ENCODE data around the gene TM7SF3. TPM values are rescaled to one million over a fixed set of nuclear protein-coding genes. Genes with fewer than 3 reads are reported as not detected.
A peak's percentile ranks its signal among the peaks of the same experiment; 100 is the strongest.

TM7SF3 gene
- total and polyA plus RNA-seq, 3 experiments from 2014 or later: 38.8 to 50.1 (median 42.9) TPM

- Mint-ChIP-seq H3K27ac (peak overlapping the region in 1 of 8 donors; percentile 45), H3K36me3 (peaks cover 0 to 35% (median 16%) of the 10 kb centered on the region in 3 donors), H3K9me3 (no peaks in the 10 kb centered on the region), H3K4me1 (peaks cover 26 to 51% (median 51%) of the 10 kb centered on the region in 3 donors), H3K4me3 (no peak overlapping the region), H3K27me3 (no peaks in the 10 kb centered on the region)
- DNase-seq: no peak
- no peaks in the 10 kb centered on the region for H3K9me3 ChIP-seq (ENCODE audit: low read length)
- no peak overlapping the region for H3K27ac ChIP-seq (ENCODE audit: low read depth, low read length)
- POLR2A ChIA-PET: no interaction called here
- no peaks in the 10 kb centered on the region for H3K36me3 ChIP-seq (ENCODE audit: insufficient read depth, low read length)
- no peaks in the 10 kb centered on the region for H3K4me1 ChIP-seq (ENCODE audit: insufficient read depth, low read length)
- H3K4me3 ChIP-seq (ENCODE audit: low read length): no peak overlapping the region
- CTCF ChIA-PET: interaction anchor here (1.2 to 4.8 kb wide), 2 partner anchors 8 to 11 kb away, joined by 3 to 21 read pairs; partner anchors contain the start of gene TM7SF3
- no peaks in the 10 kb centered on the region for H3K27me3 ChIP-seq (ENCODE audit: insufficient read depth, low read length, poor library complexity, severe bottlenecking)
Observed at GRCh38 chr12:27003421-27004381, 10.5 kb downstream of the TM7SF3 start.

GRCh38 chr12:27002141-27002540 lies 12.0 kb downstream of the TM7SF3 start:
- DNase-seq: no peak
- Mint-ChIP-seq H3K4me3 (no peak overlapping the region), H3K27ac (peak overlapping the region in 1 of 8 donors; percentile 64), H3K9me3 (no peaks in the 10 kb centered on the region), H3K4me1 (peaks cover 27 to 45% (median 42%) of the 10 kb centered on the region in 3 donors), H3K36me3 (peaks cover 4 to 47% (median 13%) of the 10 kb centered on the region in 3 donors), H3K27me3 (peaks cover 0 to 2% of the 10 kb centered on the region in 2 donors)
- no peaks in the 10 kb centered on the region for H3K36me3 ChIP-seq (ENCODE audit: insufficient read depth, low read length)
- no peak overlapping the region for H3K4me3 ChIP-seq (ENCODE audit: low read length)
- H3K27me3 ChIP-seq (ENCODE audit: insufficient read depth, low read length, poor library complexity, severe bottlenecking): no peaks in the 10 kb centered on the region
- H3K27ac ChIP-seq (ENCODE audit: low read depth, low read length): no peak overlapping the region
- ChIA-PET POLR2A (no interaction called here), CTCF (interaction anchor here (1.1 to 4.8 kb wide), 2 partner anchors 8 to 13 kb away, joined by 3 to 21 read pairs; partner anchors contain the start of gene TM7SF3)
- no peaks in the 10 kb centered on the region for H3K4me1 ChIP-seq (ENCODE audit: insufficient read depth, low read length)
- no peaks in the 10 kb centered on the region for H3K9me3 ChIP-seq (ENCODE audit: low read length)

- H3K4me3 Mint-ChIP-seq: no peak overlapping the region
- peaks cover 4 to 51% (median 13%) of the 10 kb centered on the region in 3 donors for H3K36me3 Mint-ChIP-seq
- Histone ChIP-seq H3K4me1 (ENCODE audit: insufficient read depth, low read length) (no peaks in the 10 kb centered on the region), H3K27me3 (ENCODE audit: insufficient read depth, low read length, poor library complexity, severe bottlenecking) (no peaks in the 10 kb centered on the region), H3K4me3 (ENCODE audit: low read length) (no peak overlapping the region), H3K9me3 (ENCODE audit: low read length) (no peaks in the 10 kb centered on the region), H3K27ac (ENCODE audit: low read depth, low read length) (no peak overlapping the region), H3K36me3 (ENCODE audit: insufficient read depth, low read length) (no peaks in the 10 kb centered on the region)
- peak overlapping the region in 2 of 8 donors; percentile 39 to 64 for H3K27ac Mint-ChIP-seq
- peaks cover 0 to 2% of the 10 kb centered on the region in 2 donors for H3K27me3 Mint-ChIP-seq
- DNase-seq: no peak
- H3K4me1 Mint-ChIP-seq: peaks cover 27 to 44% (median 39%) of the 10 kb centered on the region in 3 donors
- no peaks in the 10 kb centered on the region for H3K9me3 Mint-ChIP-seq
- ChIA-PET POLR2A (no interaction called here), CTCF (interaction anchor here (1.1 to 4.8 kb wide), 3 partner anchors 9 to 305 kb away, joined by 3 to 21 read pairs (median 3); partner anchors contain the start of gene TM7SF3)
Observed at GRCh38 chr12:27001663-27002062, 12.5 kb downstream of the TM7SF3 start.

GRCh38 chr12:27000961-27001360 lies 13.2 kb downstream of the TM7SF3 start:
- Histone ChIP-seq H3K4me3 (ENCODE audit: low read length) (no peak overlapping the region), H3K36me3 (ENCODE audit: insufficient read depth, low read length) (peaks cover under 1% of the 10 kb centered on the region), H3K9me3 (ENCODE audit: low read length) (no peaks in the 10 kb centered on the region), H3K27me3 (ENCODE audit: insufficient read depth, low read length, poor library complexity, severe bottlenecking) (no peaks in the 10 kb centered on the region), H3K4me1 (ENCODE audit: insufficient read depth, low read length) (no peaks in the 10 kb centered on the region), H3K27ac (ENCODE audit: low read depth, low read length) (no peak overlapping the region)
- Mint-ChIP-seq H3K4me1 (peaks cover 26 to 44% (median 39%) of the 10 kb centered on the region in 3 donors), H3K9me3 (no peaks in the 10 kb centered on the region), H3K36me3 (peaks cover 4 to 57% (median 13%) of the 10 kb centered on the region in 3 donors), H3K27ac (peak overlapping the region in 4 of 8 donors; percentile 12 to 76 (median 27)), H3K27me3 (peaks cover 0 to 2% of the 10 kb centered on the region in 2 donors), H3K4me3 (no peak overlapping the region)
- no peak for DNase-seq
- POLR2A ChIA-PET: no interaction called here
- CTCF ChIA-PET: interaction anchor here (1.1 to 4.8 kb wide), 3 partner anchors 9 to 306 kb away, joined by 3 to 21 read pairs (median 3); partner anchors contain the start of gene TM7SF3

- Mint-ChIP-seq H3K4me1 (peaks cover 14 to 21% (median 16%) of the 10 kb centered on the region in 3 donors), H3K27me3 (peaks cover 0 to 2% of the 10 kb centered on the region in 2 donors), H3K4me3 (no peak overlapping the region), H3K27ac (no peak overlapping the region), H3K36me3 (peaks cover 4 to 76% (median 13%) of the 10 kb centered on the region in 3 donors), H3K9me3 (no peaks in the 10 kb centered on the region)
- no peak for DNase-seq
- Histone ChIP-seq H3K27me3 (ENCODE audit: insufficient read depth, low read length, poor library complexity, severe bottlenecking) (no peaks in the 10 kb centered on the region), H3K27ac (ENCODE audit: low read depth, low read length) (no peak overlapping the region), H3K36me3 (ENCODE audit: insufficient read depth, low read length) (peaks cover 16% of the 10 kb centered on the region), H3K9me3 (ENCODE audit: low read length) (no peaks in the 10 kb centered on the region), H3K4me1 (ENCODE audit: insufficient read depth, low read length) (no peaks in the 10 kb centered on the region), H3K4me3 (ENCODE audit: low read length) (no peak overlapping the region)
- ChIA-PET CTCF (interaction anchor here (0.9 to 2.3 kb wide), 2 partner anchors 17 to 112 kb away, joined by 3 to 7 read pairs; partner anchors contain the start of gene TM7SF3), POLR2A (no interaction called here)
Observed at GRCh38 chr12:26997003-26997402, 17.2 kb downstream of the TM7SF3 start.

GRCh38 chr12:26995706-26996105 lies 18.5 kb downstream of the TM7SF3 start:
- H3K36me3 Mint-ChIP-seq: peaks cover 4 to 73% (median 12%) of the 10 kb centered on the region in 3 donors
- ChIA-PET POLR2A (no interaction called here), CTCF (interaction anchor here (0.8 kb wide), 1 partner anchor 9 kb away, joined by 3 read pairs; no protein-coding TSS in a partner anchor)
- no peak overlapping the region for H3K4me3 Mint-ChIP-seq
- H3K27ac Mint-ChIP-seq: peak overlapping the region in 1 of 8 donors; percentile 65
- Histone ChIP-seq H3K9me3 (ENCODE audit: low read length) (no peaks in the 10 kb centered on the region), H3K4me3 (ENCODE audit: low read length) (no peak overlapping the region), H3K27me3 (ENCODE audit: insufficient read depth, low read length, poor library complexity, severe bottlenecking) (no peaks in the 10 kb centered on the region), H3K4me1 (ENCODE audit: insufficient read depth, low read length) (no peaks in the 10 kb centered on the region), H3K36me3 (ENCODE audit: insufficient read depth, low read length) (peaks cover 16% of the 10 kb centered on the region), H3K27ac (ENCODE audit: low read depth, low read length) (no peak overlapping the region)
- peaks cover 2 to 8% (median 5%) of the 10 kb centered on the region in 3 donors for H3K4me1 Mint-ChIP-seq
- no peaks in the 10 kb centered on the region for H3K9me3 Mint-ChIP-seq
- peaks cover 0 to 2% of the 10 kb centered on the region in 2 donors for H3K27me3 Mint-ChIP-seq
- DNase-seq: no peak

- H3K36me3 ChIP-seq (ENCODE audit: insufficient read depth, low read length): peaks cover 16% of the 10 kb centered on the region
- CTCF ChIA-PET: interaction anchor here (1.0 kb wide), 1 partner anchor 17 kb away, joined by 4 read pairs; no protein-coding TSS in a partner anchor
Observed at GRCh38 chr12:26994109-26994508, 20.1 kb downstream of the TM7SF3 start.

More at GRCh38 chr12:26994109-26994508, 20.1 kb downstream of the TM7SF3 start:
- H3K4me1 Mint-ChIP-seq: peaks cover 0 to 8% (median 6%) of the 10 kb centered on the region in 3 donors
- no peak overlapping the region for H3K27ac ChIP-seq (ENCODE audit: low read depth, low read length)
- DNase-seq: no peak
- POLR2A ChIA-PET: no interaction called here
- H3K4me1 ChIP-seq (ENCODE audit: insufficient read depth, low read length): no peaks in the 10 kb centered on the region
- no peaks in the 10 kb centered on the region for H3K27me3 ChIP-seq (ENCODE audit: insufficient read depth, low read length, poor library complexity, severe bottlenecking)
- H3K9me3 Mint-ChIP-seq: no peaks in the 10 kb centered on the region
- H3K27ac Mint-ChIP-seq: no peak overlapping the region
- H3K36me3 Mint-ChIP-seq: peaks cover 4 to 74% (median 19%) of the 10 kb centered on the region in 3 donors
- no peak overlapping the region for H3K4me3 Mint-ChIP-seq
- H3K9me3 ChIP-seq (ENCODE audit: low read length): no peaks in the 10 kb centered on the region
- H3K27me3 Mint-ChIP-seq: peaks cover 0 to 2% of the 10 kb centered on the region in 2 donors
- H3K4me3 ChIP-seq (ENCODE audit: low read length): no peak overlapping the region

All from CD8-positive, alpha-beta memory T cell (primary cell).